ENCODE results near the gene KRT8.

The KRT8 gene

GRCh38 chr12:52907092-52907810, 2.4 kb upstream of the KRT8 start:
- in situ Hi-C loops (cut with MboI; ENCODE audit: low pct_unique_long_range_greater_than_20kb, low sequenced_read_pairs), result loop anchor here (10.0 kb wide), 1 partner anchor 48 kb away; no protein-coding TSS in a partner anchor
- DNase-seq, result peak; percentile 54

- in situ Hi-C loops (cut with MboI; ENCODE audit: low pct_unique_long_range_greater_than_20kb, low sequenced_read_pairs), result loop anchor here (10.0 kb wide), 1 partner anchor 49 kb away; no protein-coding TSS in a partner anchor
- no peak for DNase-seq
Observed at GRCh38 chr12:52906191-52906601, 1.3 kb upstream of the KRT8 start.

- peak; percentile 82 for DNase-seq
- in situ Hi-C loops (cut with MboI; ENCODE audit: low pct_unique_long_range_greater_than_20kb, low sequenced_read_pairs), result loop anchor here (10.0 kb wide), 1 partner anchor 51 kb away; no protein-coding TSS in a partner anchor
Observed at GRCh38 chr12:52903855-52904508, 894 bp downstream of the KRT8 start.

GRCh38 chr12:52903285-52903854, 1.5 kb downstream of the KRT8 start:
- in situ Hi-C loops (cut with MboI; ENCODE audit: low pct_unique_long_range_greater_than_20kb, low sequenced_read_pairs), result loop anchor here (10.0 kb wide), 1 partner anchor 51 kb away; no protein-coding TSS in a partner anchor
- peak; percentile 94 for DNase-seq

- in situ Hi-C loops (cut with MboI; ENCODE audit: low pct_unique_long_range_greater_than_20kb, low sequenced_read_pairs), result loop anchor here (10.0 kb wide), 1 partner anchor 53 kb away; no protein-coding TSS in a partner anchor
- no peak for DNase-seq
Observed at GRCh38 chr12:52901715-52902541, 2.9 kb downstream of the KRT8 start.

- in situ Hi-C loops (cut with MboI; ENCODE audit: low pct_unique_long_range_greater_than_20kb, low sequenced_read_pairs), result loop anchor here (10.0 kb wide), 1 partner anchor 54 kb away; no protein-coding TSS in a partner anchor
- no peak for DNase-seq
Observed at GRCh38 chr12:52900896-52901714, 3.8 kb downstream of the KRT8 start.

GRCh38 chr12:52900166-52900895, 4.5 kb downstream of the KRT8 start:
- no peak for DNase-seq
- in situ Hi-C loops (cut with MboI; ENCODE audit: low pct_unique_long_range_greater_than_20kb, low sequenced_read_pairs), result loop anchor here (10.0 kb wide), 1 partner anchor 54 kb away; no protein-coding TSS in a partner anchor

- no peak for DNase-seq
- in situ Hi-C loops (cut with MboI; ENCODE audit: low pct_unique_long_range_greater_than_20kb, low sequenced_read_pairs), result loop anchor here (10.0 kb wide), 1 partner anchor 55 kb away; no protein-coding TSS in a partner anchor
Observed at GRCh38 chr12:52899338-52900035, 5.4 kb downstream of the KRT8 start.

- in situ Hi-C loops (cut with MboI; ENCODE audit: low pct_unique_long_range_greater_than_20kb, low sequenced_read_pairs), result no loop called here
Observed at GRCh38 chr12:52896190-52897100, 8.4 kb downstream of the KRT8 start.

GRCh38 chr12:52895726-52896189, 9.1 kb downstream of the KRT8 start:
- in situ Hi-C loops (cut with MboI; ENCODE audit: low pct_unique_long_range_greater_than_20kb, low sequenced_read_pairs), result no loop called here
- DNase-seq, result no peak

More at GRCh38 chr12:52896190-52897100, 8.4 kb downstream of the KRT8 start:
- DNase-seq, result no peak

- DNase-seq, result no peak
- in situ Hi-C loops (cut with MboI; ENCODE audit: low pct_unique_long_range_greater_than_20kb, low sequenced_read_pairs), result no loop called here
Observed at GRCh38 chr12:52892974-52893373, 11.9 kb downstream of the KRT8 start.

- no peak for DNase-seq
- in situ Hi-C loops (cut with MboI; ENCODE audit: low pct_unique_long_range_greater_than_20kb, low sequenced_read_pairs), result no loop called here
Observed at GRCh38 chr12:52892207-52892852, 12.5 kb downstream of the KRT8 start.

- no peak for DNase-seq
- in situ Hi-C loops (cut with MboI; ENCODE audit: low pct_unique_long_range_greater_than_20kb, low sequenced_read_pairs), result no loop called here
Observed at GRCh38 chr12:52891044-52891443, 13.8 kb downstream of the KRT8 start.

- in situ Hi-C loops (cut with MboI; ENCODE audit: low pct_unique_long_range_greater_than_20kb, low sequenced_read_pairs), result no loop called here
- no peak for DNase-seq
Observed at GRCh38 chr12:52890417-52890816, 14.5 kb downstream of the KRT8 start.

- peak; percentile 85 for DNase-seq
- in situ Hi-C loops (cut with MboI; ENCODE audit: low pct_unique_long_range_greater_than_20kb, low sequenced_read_pairs), result loop anchor here (10.0 kb wide), 1 partner anchor 100 kb away; no protein-coding TSS in a partner anchor
Observed at GRCh38 chr12:52884526-52885293, 20.2 kb downstream of the KRT8 start.

Data from KBM-7 (cell line).